IPS DF 4.7 (cell line): ENCODE data around the gene ZFHX3.
"Not testable (repeated sequence)": the region's sequence is repeated elsewhere in the genome, so short reads cannot be mapped to it uniquely, and the experiment has no call there.

Experiments
- DNase-seq: peaks from one replicate; pipeline ENCODE4 v3.0.0-alpha.2; 2013; ENCODE audit warnings: low spot score; ENCODE audit errors: extremely low read depth

The ZFHX3 gene

DNA sequence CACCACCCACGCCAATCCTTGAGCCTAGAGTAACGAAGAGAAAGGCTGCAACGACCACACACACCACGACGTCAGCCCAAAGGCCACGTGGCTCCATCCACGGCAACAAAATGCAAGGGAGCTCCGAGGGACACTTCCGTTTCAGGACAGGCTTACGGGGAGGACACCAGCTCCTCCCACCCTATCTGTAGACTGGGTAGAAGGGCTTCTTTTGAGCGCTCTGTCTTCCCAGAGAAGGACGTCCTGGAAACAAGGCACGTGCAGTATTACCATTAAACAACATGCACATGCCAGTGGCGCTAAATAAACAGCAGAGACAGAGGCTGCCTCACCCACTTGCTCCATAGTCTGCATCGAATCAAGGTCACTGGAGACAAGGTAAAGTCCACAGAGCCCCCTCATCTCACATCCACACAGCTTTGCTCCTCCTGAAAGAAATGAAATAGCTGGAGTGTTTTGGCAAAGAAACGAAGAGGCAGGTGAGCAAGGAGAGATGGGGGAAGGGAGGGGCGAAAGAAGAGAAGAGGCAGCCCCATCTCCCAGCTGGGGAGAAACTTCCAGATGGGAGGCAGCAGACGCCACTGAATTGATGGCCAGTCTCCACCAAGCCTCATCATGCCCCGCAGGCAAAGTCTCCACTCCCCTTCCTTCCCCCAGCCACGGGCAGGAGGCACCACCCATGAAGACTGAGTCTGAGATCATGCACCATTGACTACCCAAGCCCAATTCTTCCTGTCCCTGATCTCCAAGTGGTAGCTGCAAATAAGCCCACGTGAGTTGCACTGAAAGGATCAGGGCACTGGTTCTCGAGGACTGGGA, 24.0 kb downstream of the ZFHX3 start:
- no peak for DNase-seq

DNA sequence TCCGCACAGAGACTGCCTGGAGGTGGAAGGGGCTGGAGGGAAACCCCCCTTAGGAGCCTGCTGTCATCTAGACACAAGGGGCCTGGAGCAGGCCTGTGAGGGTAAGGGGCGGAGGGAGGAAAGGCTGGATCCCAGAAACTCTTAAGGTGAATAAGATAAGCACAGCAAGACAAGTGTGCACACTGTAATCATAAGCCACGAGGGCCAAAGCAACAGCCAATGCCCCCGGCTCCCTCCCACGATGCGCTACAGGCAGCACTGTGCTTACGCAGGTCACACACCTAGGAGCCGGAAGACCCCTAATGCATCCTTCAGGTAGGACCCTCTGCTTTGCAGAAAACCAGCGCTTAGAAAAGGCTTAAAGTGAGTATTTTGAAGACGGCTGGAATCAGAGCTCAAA, 24.6 kb downstream of the ZFHX3 start:
- no peak for DNase-seq

DNA sequence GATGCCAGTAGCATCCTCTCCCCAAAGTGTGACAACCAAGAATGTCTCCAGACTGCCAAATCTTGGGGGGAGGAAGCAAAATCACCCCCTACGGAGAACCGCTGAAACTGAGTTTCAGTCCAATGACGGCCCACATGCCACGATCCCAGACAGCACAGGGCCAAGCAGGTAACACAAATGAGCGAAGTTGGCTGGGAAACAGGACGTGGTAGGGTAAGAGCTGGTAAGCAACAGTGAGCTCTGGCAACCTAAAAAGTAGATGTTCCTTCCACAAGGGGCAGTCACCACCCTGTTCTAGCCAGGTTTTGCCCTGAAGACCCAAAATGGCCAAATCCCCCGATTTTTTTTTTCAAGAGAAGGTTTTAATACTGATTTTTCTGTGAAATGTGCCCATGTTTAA, 25.4 kb downstream of the ZFHX3 start:
- no peak for DNase-seq

DNA sequence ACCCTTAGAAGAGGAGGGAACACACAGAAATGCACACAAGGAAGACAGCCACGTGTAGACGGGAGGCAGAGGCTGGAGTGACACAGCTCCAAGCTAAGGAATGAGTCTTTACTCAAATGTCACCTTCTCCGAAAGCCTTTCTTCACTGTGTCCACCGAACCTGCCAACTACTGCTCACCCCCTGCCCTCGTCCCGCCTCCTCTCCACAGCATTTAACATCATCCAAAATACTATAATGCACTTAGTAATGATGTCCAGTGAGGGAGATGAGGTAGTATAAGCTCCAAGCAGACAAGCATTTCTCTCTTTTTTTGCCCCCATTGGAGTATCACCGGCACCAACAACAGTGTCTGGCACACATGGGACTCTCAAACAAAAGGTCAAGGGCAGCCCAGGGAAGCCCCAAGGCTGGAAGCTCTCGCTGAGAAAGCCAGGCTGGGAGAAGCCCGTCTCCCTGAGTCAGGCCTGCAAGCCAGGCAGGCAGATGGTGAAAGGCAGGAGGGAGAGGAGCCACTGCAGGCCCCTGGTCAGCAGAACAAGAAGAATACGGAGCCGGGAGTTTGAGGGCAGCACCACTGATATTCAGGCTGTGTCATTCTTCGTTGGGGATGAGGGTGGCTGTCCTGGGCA, 25.9 kb downstream of the ZFHX3 start:
- no peak for DNase-seq

DNA sequence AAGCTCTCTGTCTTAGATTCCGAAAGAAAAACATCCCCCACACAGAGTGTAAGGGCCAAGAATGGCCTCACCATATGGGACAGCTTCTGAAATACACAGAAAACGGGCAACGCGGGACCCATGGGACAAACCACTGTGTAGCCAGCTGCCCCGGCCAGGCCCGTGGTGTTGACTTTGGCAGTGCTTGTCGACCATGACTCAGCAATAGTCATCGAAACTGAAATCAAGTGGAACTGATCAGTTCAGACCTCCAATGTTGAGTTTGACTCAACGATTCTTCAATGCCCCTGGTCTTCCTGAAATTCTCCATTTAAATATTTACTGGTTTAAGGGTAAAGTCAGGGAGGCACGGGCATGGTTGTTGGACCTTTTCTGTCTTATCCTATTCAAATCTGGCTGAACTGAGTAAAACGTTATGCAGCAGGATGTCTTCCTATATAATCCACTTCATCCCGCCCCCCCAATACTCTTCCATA, 27.5 kb downstream of the ZFHX3 start:
- DNase-seq = no peak

DNA sequence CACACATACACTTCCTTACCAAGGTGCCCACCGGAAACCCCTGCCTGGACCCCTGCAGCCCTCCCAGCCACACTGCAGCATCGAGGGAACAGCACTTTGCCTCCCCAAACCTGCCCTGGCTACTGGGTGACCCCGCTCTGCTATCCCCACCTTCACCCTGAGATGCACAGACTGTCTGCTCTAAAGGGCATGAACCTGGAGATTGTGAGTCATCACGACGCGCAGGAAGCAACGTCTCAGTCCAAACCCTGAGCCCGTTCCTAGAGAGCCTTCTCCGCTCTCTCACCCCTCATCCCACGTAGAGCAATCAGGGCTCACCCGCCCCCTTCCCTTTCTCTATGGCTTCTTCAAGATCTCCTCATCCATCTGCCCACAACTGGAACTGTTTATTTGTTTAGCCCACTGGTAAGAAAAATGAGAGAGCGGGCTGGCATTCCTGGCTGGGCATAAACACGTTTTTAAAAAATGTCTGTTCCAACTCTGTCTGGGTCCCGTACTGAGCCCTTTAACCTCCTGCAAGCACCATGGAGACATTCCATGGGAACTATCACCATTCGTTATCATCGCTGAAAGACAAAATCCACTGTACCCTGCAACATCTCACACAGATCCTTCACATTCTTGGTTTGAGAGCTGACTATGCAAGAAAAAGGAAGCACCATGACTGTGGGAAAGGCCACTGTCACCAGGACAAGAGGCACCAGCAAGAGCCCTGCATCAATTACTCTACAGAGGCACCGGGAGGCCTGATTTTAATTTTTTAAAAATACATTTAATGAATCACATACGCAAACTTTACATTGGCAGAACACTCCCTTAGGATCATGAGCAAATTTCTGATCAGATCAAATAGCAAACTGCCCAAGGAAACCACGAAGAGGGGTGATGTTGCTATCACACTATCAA, 28.2 kb downstream of the ZFHX3 start:
- no peak for DNase-seq

DNA sequence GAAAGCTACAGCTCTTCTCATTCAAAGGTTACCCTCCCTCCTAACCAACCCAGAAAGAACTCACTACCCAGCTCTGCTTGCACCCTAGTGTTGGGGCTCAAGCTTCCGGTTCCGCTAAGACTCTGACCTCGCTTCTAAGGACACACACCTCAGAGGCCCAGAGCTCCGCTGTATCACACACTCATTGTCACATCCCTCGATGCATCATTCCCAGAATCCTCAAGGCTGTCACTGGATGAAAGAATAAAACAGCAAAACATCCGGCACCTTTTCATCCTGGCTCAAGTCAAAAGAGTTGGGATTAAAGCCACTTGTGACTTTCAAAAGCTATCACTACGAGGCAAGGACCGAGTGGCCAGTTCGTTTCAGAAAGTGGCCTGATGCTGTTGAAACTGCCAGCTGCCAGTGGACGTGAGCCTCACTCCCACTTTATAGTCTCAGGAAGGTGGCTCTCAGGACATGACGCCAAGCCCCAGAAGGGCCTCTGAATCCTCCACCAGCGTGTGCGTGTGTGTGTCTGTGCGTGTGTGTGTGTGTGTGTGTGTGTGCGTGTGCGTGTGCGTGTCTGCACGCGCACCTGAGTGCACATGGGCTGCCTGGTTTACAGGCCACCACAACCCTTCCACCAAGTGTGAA, 29.0 kb downstream of the ZFHX3 start:
- no peak for DNase-seq

DNA sequence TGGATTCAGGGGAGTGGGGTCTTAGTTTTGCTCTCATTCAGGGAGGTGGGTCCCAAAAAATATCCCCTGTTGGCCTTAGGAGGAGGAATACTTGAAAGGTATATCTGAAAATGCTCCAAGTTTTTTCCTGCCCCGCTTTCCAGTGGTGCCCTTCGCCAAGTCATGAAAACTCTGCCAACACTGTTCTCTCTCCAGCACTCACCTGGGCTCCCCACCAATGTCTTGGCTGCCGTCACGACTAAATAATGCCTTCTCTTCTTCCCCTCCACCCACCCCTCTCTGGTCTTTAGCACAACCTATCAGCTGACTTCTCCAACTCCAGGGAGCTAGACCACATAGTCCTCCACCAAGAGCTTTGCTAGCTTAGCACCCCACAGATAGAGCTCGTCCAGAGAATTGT, 30.6 kb downstream of the ZFHX3 start:
- DNase-seq = no peak

DNA sequence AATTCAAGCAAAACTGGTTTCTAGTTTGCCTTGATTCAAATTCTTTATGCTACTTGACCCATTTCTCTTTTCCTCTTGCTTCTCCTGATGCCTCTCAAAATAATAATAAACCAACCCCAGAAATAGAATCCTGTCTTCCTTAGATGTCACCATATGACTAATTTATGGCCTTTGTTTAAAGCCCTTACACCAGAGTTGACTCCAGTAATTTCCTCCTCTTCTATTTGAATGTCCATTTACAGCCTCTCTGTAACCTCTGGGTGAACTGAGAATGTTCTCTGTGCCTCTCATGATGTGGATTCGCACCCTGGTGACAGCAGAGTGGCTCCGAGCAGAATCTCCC, 31.5 kb downstream of the ZFHX3 start:
- no peak for DNase-seq

DNA sequence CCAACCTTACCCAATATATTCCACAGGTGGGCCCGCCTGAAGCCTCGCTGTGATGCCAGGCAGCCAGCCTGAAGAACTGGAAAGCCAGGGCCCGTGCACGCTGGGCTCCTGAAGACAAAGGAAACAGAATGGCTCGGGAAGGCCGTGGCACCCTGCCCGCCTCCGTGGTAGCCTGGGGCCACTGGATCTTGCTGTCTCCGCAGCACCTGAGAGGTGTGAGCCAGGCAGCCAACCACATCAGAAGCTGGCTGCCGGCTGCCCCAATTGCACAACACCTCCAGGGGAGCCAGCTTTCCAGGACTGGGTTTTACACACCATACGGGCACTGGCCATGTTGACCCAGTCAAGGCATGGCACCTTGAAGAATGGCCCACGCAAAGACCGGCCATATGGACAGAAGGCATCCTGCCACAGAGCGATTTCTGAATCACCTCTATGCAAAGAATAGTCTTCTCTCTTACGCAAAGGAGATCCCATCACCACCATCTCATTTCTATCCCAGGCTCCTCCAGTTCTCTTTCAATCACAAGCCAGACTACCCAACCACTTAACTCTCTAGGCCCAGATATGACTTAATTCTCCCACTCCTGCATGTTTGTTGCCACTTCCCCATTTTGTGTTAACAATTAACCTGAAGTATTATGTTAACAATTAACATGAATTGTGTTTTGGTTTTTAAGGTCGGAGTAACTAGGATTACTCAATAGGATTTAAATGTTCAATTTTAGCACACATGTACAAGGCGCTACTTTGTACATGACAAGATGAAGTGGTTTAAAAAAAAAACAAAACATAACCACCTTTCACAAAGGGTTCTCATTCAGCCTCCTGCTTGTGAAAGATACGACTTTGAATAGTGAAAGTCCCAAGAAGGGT, 32.1 kb downstream of the ZFHX3 start:
- no peak for DNase-seq

DNA sequence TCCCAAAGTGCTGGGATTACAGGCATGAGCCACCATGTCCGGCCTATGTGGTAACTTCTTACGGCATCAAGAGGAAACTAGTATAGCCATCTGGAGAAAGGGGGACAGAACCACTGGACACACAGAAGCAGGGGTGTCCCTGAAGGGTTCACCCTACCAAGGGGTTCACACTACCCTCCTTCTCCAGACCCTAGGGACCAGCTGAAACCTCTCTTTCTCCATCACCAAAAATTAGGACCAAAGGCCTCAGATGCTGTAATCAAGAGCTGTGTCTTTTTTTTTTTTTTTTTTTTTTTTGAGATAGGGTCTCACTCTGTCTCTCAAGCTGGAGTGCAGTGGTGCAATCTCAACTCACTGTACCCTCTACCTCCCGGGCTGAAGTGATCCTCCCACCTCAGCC, 33.2 kb downstream of the ZFHX3 start:
- no peak for DNase-seq

DNA sequence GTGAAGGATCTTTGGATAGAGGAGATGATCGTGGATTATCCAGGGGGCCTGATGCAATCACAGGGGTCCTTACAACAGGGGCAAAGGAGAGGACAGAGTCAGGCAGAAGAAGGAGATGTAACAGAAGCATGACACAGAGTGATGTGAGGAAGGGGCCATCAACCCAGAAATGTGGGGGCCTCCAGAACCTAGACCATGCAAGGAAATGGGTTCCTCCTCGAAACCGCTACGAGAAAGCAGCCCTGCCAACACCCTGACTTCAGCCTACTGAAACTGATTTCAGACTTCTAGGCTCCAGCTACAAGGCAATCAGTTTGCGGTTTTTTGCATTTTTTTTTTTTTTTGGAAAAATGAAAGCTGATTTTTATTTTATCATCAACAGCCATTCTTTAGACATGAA, 34.0 kb downstream of the ZFHX3 start:
- no peak for DNase-seq

DNA sequence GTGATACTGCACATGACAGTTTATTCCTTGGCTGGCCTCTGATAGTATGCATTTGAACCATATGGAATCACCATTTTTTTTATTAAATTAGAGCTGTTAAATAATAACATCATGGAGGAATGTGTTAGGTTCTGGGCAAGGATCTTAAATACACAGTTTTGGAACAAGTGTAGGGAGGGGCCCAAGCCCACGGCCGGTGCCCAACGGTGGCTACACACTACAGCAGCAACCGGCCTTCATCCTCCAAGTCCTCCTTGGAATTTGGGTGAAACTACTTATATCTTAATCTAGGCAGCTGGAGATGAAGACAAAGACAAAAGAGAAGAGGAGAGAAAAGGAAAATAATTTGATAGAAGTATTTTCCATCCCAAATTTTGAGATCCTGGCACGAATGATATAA, 35.6 kb downstream of the ZFHX3 start:
- no peak for DNase-seq

DNA sequence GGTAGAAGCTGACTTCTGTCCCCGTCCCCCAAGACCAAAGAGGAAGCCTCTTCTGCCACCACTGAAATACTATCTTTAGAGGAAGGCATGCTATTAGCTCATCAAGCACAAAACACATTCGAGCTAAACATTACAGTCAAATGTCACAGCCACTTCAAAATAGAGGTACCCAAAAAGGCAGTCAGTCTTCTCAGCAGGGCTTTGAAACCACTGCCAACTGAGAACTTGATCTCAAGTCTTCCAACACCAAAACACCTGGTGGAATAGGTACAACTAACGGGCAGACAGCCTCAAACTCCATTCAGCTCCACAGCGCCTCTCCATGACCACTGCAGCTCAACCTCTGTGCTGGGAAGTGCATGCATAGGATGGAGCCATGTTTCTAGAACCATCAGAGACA, 36.0 kb downstream of the ZFHX3 start:
- DNase-seq = no peak

DNA sequence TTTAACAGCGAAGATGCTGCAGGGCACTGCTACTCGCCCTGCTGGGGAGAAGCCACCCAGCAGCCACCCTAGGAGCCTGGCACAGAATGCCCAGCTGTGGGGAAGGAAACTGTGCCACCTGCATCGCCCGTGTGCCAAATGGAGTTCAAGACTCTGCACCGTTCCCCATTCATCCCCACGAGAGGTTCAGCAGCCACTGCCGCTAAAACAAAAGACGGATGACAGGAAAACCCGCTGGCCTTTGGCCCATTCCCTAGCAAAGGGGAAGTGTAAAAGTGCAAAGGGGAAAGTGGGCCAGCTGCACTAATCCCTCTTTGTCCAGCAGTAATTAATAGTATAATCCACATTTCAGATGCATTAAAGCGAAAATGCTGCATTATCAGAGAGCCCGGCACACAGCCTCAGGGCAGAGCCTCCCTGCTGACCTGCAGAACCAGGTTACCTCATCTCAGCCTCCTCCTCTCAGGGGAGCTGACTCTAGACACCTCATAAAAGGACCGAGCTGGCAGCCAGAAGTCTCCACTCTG, 37.7 kb downstream of the ZFHX3 start:
- DNase-seq = no peak

DNA sequence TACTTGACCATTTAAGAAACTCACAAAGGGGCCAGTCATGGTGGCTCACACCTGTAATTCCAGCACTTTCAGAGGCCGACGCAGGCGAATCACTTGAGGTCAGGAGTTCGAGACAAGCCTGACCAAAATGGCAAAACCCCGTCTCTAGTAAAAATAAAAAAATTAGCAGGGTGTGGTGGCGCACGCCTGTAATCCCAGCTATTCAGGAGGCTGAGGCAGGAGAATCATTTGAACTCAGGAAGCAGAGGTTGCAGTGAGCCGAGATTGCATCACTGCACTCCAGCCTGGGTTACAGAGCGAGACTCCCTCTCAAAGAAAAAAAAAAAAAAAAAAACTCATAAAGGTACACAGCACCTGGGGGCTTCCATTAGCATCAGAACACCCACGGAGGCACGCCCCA, 38.2 kb downstream of the ZFHX3 start:
- not testable (repeated sequence) for DNase-seq

DNA sequence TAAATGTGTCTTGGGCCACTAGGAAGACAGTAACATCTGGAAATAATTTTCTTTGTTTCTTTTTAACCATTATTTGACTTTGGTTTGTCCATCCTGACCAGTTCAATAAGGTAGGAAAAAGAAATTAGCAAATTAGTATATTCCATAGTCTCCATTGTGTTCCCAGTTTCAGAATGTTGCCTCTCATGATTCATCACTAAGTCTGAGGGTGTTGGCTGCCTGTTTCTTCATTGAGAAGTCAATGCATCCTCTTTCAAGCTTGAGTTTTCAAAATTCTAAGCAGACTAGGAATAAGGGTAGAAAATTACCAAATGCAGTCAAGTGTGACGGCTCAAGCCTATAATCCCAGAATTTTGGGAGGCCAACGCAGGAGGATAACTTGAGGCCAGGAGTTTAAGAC, 41.9 kb downstream of the ZFHX3 start:
- DNase-seq = no peak

DNA sequence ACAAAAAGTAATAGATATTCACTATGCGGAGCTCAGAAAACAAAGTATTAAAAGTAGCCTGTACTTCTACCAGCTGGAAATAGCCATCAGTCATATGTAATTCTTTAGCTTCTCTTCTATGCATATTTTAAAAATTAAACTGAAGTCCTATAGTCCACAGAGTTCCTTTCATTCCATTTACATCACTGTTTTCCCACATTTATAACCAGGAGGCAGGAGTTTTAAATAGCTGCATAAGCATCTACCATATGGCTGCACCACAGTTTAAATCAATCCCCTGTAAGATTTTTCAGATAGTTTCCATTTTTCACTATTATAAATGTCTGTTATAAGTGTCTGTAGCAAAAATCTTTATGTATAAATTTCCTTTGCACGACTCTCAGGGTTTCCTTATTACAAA, 45.1 kb downstream of the ZFHX3 start:
- no peak for DNase-seq

DNA sequence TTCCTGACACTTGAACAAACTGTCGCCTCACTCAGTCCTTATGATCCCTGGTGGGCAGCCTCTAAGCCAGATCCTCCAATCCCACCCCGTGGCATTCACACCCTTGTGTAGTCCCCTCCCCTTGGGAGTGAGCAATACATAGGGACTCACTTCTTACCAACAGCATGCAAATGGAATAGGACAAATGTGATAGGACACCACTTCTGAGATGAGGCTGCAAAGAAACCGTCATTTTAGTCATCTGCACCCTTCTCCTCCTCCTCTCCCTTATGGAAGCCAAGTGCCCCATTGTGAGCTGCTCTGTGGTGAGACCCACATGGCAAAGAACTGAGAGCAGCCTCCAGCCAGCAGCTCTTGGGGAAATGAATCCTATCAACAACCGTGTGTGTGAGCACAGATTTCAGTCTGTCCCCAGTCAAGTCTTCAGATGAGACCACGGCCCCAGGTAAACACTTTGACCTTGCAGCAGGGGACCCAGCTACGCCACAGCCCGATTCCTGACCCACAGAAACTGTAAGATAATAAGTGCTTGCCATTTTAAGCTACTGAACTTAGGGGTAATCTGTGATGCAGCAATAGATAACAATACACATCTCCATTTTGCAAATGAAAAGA, 46.9 kb downstream of the ZFHX3 start:
- no peak for DNase-seq
